ENCODE measurements around the gene CREBZF.

CREBZF gene

DNA sequence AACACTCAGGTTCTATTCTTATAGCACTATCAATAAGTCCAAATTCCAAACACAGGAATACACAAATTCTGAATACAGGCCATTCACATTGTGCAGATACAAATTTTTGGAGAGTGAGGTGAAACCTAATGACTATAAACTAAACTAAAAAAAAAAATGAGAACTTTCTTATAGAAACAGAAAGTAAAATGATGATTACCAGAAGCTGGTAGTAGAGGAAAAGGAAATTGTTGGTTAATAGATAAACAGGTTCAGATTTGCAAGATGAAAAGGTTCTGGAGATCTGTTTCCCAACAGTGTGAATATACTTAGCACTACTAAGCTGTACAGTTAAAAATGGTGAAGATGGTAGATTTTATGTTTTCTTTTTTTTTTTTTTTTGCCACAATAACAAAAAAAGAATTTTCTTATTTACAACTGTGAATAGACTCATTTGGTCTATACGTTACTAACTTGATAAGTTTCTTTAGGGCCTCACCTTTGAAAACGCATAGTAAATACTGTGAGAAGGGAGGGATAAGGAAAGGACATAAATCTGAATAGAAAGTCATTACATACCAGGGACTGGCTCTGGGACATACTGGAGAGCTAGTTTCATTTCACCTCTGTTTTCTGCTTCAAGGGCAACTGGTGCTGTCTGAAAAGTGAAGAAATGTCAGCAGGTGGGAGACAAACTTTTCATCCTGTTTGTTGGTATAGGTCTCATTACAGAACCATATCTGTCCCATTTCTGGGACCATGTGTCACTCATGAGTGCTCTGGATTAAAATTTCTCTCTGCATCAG is 35.2 kb upstream of the CREBZF start:
- TF ChIP-seq CTCF (IDR thresholded peaks at IDR 0.05; ENCODE audit: insufficient read depth, low read length) (no peak), SPI1 (IDR thresholded peaks at IDR 0.05; ENCODE audit: borderline replicate concordance, low read depth) (no peak), POLR2AphosphoS5 (IDR thresholded peaks at IDR 0.05; ENCODE audit: low read depth) (no peak), GABPA (IDR thresholded peaks at IDR 0.05; ENCODE audit: low read depth) (no peak), REST (IDR thresholded peaks at IDR 0.05; ENCODE audit: insufficient replicate concordance, low read depth) (no peak)
- H3K4me3 ChIP-seq (replicated peaks; ENCODE audit: insufficient read depth, low read length) = no peak overlapping the region
- DNase-seq (ENCODE audit: low read depth in 1 of 2, low spot score in 1 of 2) = no peak

GRCh38 chr11:85698195-85698594 is 33.3 kb upstream of the CREBZF start:
- Histone ChIP-seq H3K27me3 (ENCODE audit: insufficient read depth, poor library complexity, severe bottlenecking) (no peaks in the 10 kb centered on the region), H3K27ac (replicated peaks) (no peak overlapping the region), H3K4me3 (replicated peaks; ENCODE audit: insufficient read depth, low read length) (no peak overlapping the region)
- DNase-seq (ENCODE audit: low read depth in 1 of 2, low spot score in 1 of 2) = no peak
- no peak for TF ChIP-seq CTCF (IDR thresholded peaks at IDR 0.05; ENCODE audit: insufficient read depth, low read length)
- TF ChIP-seq POLR2AphosphoS5 (IDR thresholded peaks at IDR 0.05; ENCODE audit: low read depth) = no peak
- no peak for TF ChIP-seq REST (IDR thresholded peaks at IDR 0.05; ENCODE audit: insufficient replicate concordance, low read depth)
- TF ChIP-seq SPI1 (IDR thresholded peaks at IDR 0.05; ENCODE audit: borderline replicate concordance, low read depth) = no peak
- TF ChIP-seq GABPA (IDR thresholded peaks at IDR 0.05; ENCODE audit: low read depth) = no peak

More for the DNA sequence above, 35.2 kb upstream of the CREBZF start:
- no peak overlapping the region for H3K27ac ChIP-seq (replicated peaks)
- no peaks in the 10 kb centered on the region for H3K27me3 ChIP-seq (ENCODE audit: insufficient read depth, poor library complexity, severe bottlenecking)

- Histone ChIP-seq H3K27me3 (ENCODE audit: insufficient read depth, poor library complexity, severe bottlenecking) (no peaks in the 10 kb centered on the region), H3K27ac (replicated peaks) (no peak overlapping the region), H3K4me3 (replicated peaks; ENCODE audit: insufficient read depth, low read length) (no peak overlapping the region)
- TF ChIP-seq REST (IDR thresholded peaks at IDR 0.05; ENCODE audit: insufficient replicate concordance, low read depth) (no peak), CTCF (IDR thresholded peaks at IDR 0.05; ENCODE audit: insufficient read depth, low read length) (no peak), SPI1 (IDR thresholded peaks at IDR 0.05; ENCODE audit: borderline replicate concordance, low read depth) (no peak), GABPA (IDR thresholded peaks at IDR 0.05; ENCODE audit: low read depth) (no peak), POLR2AphosphoS5 (IDR thresholded peaks at IDR 0.05; ENCODE audit: low read depth) (no peak)
- no peak for DNase-seq (ENCODE audit: low read depth in 1 of 2, low spot score in 1 of 2)
Measured at GRCh38 chr11:85697747-85698146, 32.8 kb upstream of the CREBZF start.
